HEK293 (cell line): ENCODE data around the gene HMX3.

Source experiments
- CTCF ChIA-PET: fragments of 350-600 bp; formaldehyde crosslinking; extraction: SDS; loops from one replicate; lab custom pipeline; 2021; ENCODE audit warnings: antibody characterized with exemption; lab: Yijun Ruan, JAX
- POLR2A ChIA-PET: fragments of 300-600 bp; formaldehyde crosslinking; extraction: SDS; loops from one replicate; lab custom pipeline; 2020; ENCODE audit warnings: antibody characterized with exemption, inconsistent platforms; lab: Yijun Ruan, JAX
- H3K27ac ChIP-seq: fragments of 200-500 bp; sonication (Bioruptor generic); 2 replicates; pipeline ENCODE4 v1.5.1; 2014; ENCODE audit warnings: low read depth, low read length, control low read depth, inconsistent platforms; ENCODE audit errors: extremely low read depth
- H3K36me3 ChIP-seq, 2 experiments: fragments of 200-500 bp in 1 of 2; sonication (Bioruptor generic) in 1 of 2; 1 replicate in 1 of 2; 2 replicates in 1 of 2; pipeline ENCODE4 v1.5.1; 2014 to 2017; ENCODE audit warnings: inconsistent platforms in 2 of 2, low read length in 2 of 2; ENCODE audit not compliant: control insufficient read depth in 2 of 2, insufficient read depth in 1 of 2
- H3K4me1 ChIP-seq: fragments of 200-500 bp; sonication (Bioruptor generic); 2 replicates; pipeline ENCODE4 v1.5.1; 2014; ENCODE audit warnings: mild to moderate bottlenecking, low read length, inconsistent platforms; ENCODE audit not compliant: control insufficient read depth, insufficient read depth
- H3K4me3 ChIP-seq: 2 replicates; pipeline ENCODE4 v1.5.1; 2011; ENCODE audit warnings: low read depth, mild to moderate bottlenecking, control low read depth, low read length, moderate library complexity
- H3K9me3 ChIP-seq: fragments of 200-500 bp; sonication (Bioruptor generic); 2 replicates; pipeline ENCODE4 v1.5.1; 2014; ENCODE audit warnings: low read depth, low read length, inconsistent platforms; ENCODE audit not compliant: control insufficient read depth, insufficient read depth
- BCL11B ChIP-seq: fragments of 450-650 bp; formaldehyde crosslinking; IDR thresholded peaks from 2 replicates; pipeline ENCODE4 v1.5.1; 2016; ENCODE audit warnings: low read depth, missing biosample characterization, missing genetic modification characterization
- OSR2 ChIP-seq: fragments of 450-650 bp; formaldehyde crosslinking; IDR thresholded peaks from 2 replicates; pipeline ENCODE4 v1.5.1; 2016; ENCODE audit warnings: missing biosample characterization, missing genetic modification characterization
- TRIM28 ChIP-seq: IDR thresholded peaks from 2 replicates; pipeline ENCODE4 v1.6.1; 2011; ENCODE audit warnings: low read length, control low read depth, borderline replicate concordance
- YY2 ChIP-seq: fragments of 450-650 bp; formaldehyde crosslinking; IDR thresholded peaks from 2 replicates; pipeline ENCODE4 v1.5.1; 2016; ENCODE audit warnings: missing biosample characterization, missing genetic modification characterization
- ZFP69B ChIP-seq: fragments of 450-650 bp; formaldehyde crosslinking; IDR thresholded peaks from 2 replicates; pipeline ENCODE4 v1.5.1; 2016; ENCODE audit warnings: missing biosample characterization, missing genetic modification characterization
- ZNF121 ChIP-seq: fragments of 450-650 bp; formaldehyde crosslinking; IDR thresholded peaks from 2 replicates; pipeline ENCODE4 v1.5.1; 2016; ENCODE audit warnings: missing biosample characterization, missing genetic modification characterization
- ZNF138 ChIP-seq: fragments of 450-650 bp; formaldehyde crosslinking; IDR thresholded peaks from 2 replicates; pipeline ENCODE4 v1.5.1; 2016; ENCODE audit warnings: missing biosample characterization, missing genetic modification characterization, borderline replicate concordance
- ZNF169 ChIP-seq: fragments of 450-650 bp; formaldehyde crosslinking; IDR thresholded peaks from 2 replicates; pipeline ENCODE4 v1.5.1; 2016; ENCODE audit warnings: missing biosample characterization, missing genetic modification characterization
- ZNF23 ChIP-seq: fragments of 450-650 bp; formaldehyde crosslinking; IDR thresholded peaks from 2 replicates; pipeline ENCODE4 v1.5.1; 2016; ENCODE audit warnings: missing biosample characterization, missing genetic modification characterization, borderline replicate concordance
- ZNF274 ChIP-seq, 2 experiments: fragments of 200-500 bp in 1 of 2; fragments of 450-650 bp in 1 of 2; sonication (Bioruptor generic) in 1 of 2; formaldehyde crosslinking in 1 of 2; IDR thresholded peaks; 2 replicates each; pipeline versions ENCODE4 v1.5.1 to v1.6.1; 2014 to 2016; ENCODE audit warnings: borderline replicate concordance in 1 of 2, inconsistent platforms in 1 of 2, low read length in 1 of 2, missing biosample characterization in 1 of 2, missing genetic modification characterization in 1 of 2
- ZNF311 ChIP-seq: fragments of 450-650 bp; formaldehyde crosslinking; IDR thresholded peaks from 2 replicates; pipeline ENCODE4 v1.5.1; 2017; ENCODE audit warnings: missing biosample characterization, missing genetic modification characterization, borderline replicate concordance
- ZNF394 ChIP-seq: fragments of 450-650 bp; formaldehyde crosslinking; IDR thresholded peaks from 2 replicates; pipeline ENCODE4 v1.5.1; 2016; ENCODE audit warnings: missing biosample characterization, missing genetic modification characterization, mild to moderate bottlenecking, moderate library complexity, borderline replicate concordance
- ZNF501 ChIP-seq: fragments of 450-650 bp; formaldehyde crosslinking; IDR thresholded peaks from 2 replicates; pipeline ENCODE4 v1.5.1; 2016; ENCODE audit warnings: missing biosample characterization, missing genetic modification characterization
- ZNF529 ChIP-seq: fragments of 450-650 bp; formaldehyde crosslinking; IDR thresholded peaks from 2 replicates; pipeline ENCODE4 v1.5.1; 2017; ENCODE audit warnings: missing genetic modification characterization, missing biosample characterization; ENCODE audit not compliant: insufficient replicate concordance
- ZNF544 ChIP-seq: fragments of 450-650 bp; formaldehyde crosslinking; IDR thresholded peaks from 2 replicates; pipeline ENCODE4 v1.5.0; 2017; ENCODE audit warnings: missing biosample characterization, missing genetic modification characterization
- ZNF561 ChIP-seq: fragments of 450-650 bp; IDR thresholded peaks from 2 replicates; pipeline ENCODE4 v1.5.1; 2018; ENCODE audit warnings: missing biosample characterization, missing genetic modification characterization, borderline replicate concordance
- ZNF596 ChIP-seq: fragments of 450-650 bp; IDR thresholded peaks from 2 replicates; pipeline ENCODE4 v1.5.0; 2018; ENCODE audit warnings: missing biosample characterization, mild to moderate bottlenecking, missing genetic modification characterization, moderate library complexity
- ZNF664 ChIP-seq: fragments of 450-650 bp; formaldehyde crosslinking; IDR thresholded peaks from 2 replicates; pipeline ENCODE4 v1.5.1; 2016; ENCODE audit warnings: missing biosample characterization, missing genetic modification characterization
- ZNF791 ChIP-seq: fragments of 450-650 bp; formaldehyde crosslinking; IDR thresholded peaks from 2 replicates; pipeline ENCODE4 v1.5.1; 2016; ENCODE audit warnings: missing biosample characterization, missing genetic modification characterization
- TF ChIP-seq, protein P1 (sequence below): fragments of 450-650 bp; formaldehyde crosslinking; IDR thresholded peaks from 2 replicates; pipeline ENCODE4 v1.5.1; 2016; ENCODE audit warnings: missing biosample characterization, missing genetic modification characterization
- TF ChIP-seq, protein P2 (sequence below): fragments of 450-650 bp; formaldehyde crosslinking; IDR thresholded peaks from 2 replicates; pipeline ENCODE4 v1.5.1; 2017; ENCODE audit warnings: missing biosample characterization, missing genetic modification characterization
- TF ChIP-seq, protein P3 (sequence below): fragments of 450-650 bp; formaldehyde crosslinking; IDR thresholded peaks from 2 replicates; pipeline ENCODE4 v1.5.1; 2016; ENCODE audit warnings: missing biosample characterization, missing genetic modification characterization
- TF ChIP-seq, protein P4 (sequence below): IDR thresholded peaks from 2 replicates; pipeline ENCODE4 v1.6.1; 2011; ENCODE audit warnings: mild to moderate bottlenecking, low read depth, low read length, borderline replicate concordance
- TF ChIP-seq, protein P5 (sequence below): fragments of 450-650 bp; formaldehyde crosslinking; IDR thresholded peaks from 2 replicates; pipeline ENCODE4 v1.5.1; 2016; ENCODE audit warnings: missing biosample characterization, missing genetic modification characterization

The HMX3 gene

DNA sequence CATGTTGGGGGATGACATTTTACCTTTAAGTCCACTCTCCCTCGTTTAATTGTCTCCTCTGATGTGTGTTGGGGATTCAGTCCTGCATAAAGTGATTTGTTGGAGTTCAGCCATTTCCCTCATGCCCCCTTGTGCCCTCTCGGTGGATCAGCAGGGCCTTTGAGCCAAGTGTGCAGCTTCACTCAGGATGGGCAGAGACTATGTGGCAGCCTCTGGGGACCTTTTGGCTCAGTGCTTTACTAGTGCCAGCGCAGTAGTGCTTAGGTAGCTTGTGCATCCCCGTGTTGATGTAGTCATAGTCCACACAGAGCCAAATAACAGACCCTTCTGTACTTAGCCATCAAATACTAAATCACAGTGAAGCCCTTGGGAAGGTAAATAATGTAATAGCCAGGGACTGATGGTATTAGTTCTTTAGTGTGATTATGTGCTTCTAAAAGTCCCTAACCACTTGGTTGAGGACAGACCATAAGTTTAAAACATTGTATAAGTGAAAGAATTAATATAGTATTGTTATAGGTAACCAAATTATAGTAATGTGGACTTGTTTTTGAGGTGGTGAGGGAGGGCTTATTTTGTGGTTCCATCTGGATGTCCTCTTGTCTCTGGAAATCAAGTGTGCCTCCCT is 29.8 kb downstream of the HMX3 start:
- Histone ChIP-seq H3K9me3 (no peaks in the 10 kb centered on the region), H3K4me1 (0 out of 2 replicates have a peak, but pooled peaks cover 2% of the 10 kb centered on the region), H3K4me3 (no peak overlapping the region), H3K36me3 (peaks cover 66 to 88% of the 10 kb centered on the region in 2 experiments), H3K27ac (no peak overlapping the region)
- ChIA-PET POLR2A (interaction anchor here (0.6 kb wide), 1 partner anchor 12 kb away, joined by 4 read pairs; the partner anchor contains the start of gene BUB3), CTCF (interaction anchor here (0.7 to 1.4 kb wide), 2 partner anchors 10 to 445 kb away, joined by 3 to 5 read pairs; no protein-coding TSS in a partner anchor)
- TF ChIP-seq ZNF529 (tag by site-specific recombination): no peak
- no peak for TF ChIP-seq ZNF501 (tag by site-specific recombination)
- TF ChIP-seq, protein P1, sequence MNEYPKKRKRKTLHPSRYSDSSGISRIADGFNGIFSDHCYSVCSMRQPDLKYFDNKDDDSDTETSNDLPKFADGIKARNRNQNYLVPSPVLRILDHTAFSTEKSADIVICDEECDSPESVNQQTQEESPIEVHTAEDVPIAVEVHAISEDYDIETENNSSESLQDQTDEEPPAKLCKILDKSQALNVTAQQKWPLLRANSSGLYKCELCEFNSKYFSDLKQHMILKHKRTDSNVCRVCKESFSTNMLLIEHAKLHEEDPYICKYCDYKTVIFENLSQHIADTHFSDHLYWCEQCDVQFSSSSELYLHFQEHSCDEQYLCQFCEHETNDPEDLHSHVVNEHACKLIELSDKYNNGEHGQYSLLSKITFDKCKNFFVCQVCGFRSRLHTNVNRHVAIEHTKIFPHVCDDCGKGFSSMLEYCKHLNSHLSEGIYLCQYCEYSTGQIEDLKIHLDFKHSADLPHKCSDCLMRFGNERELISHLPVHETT (tag by site-specific recombination): no peak
- TF ChIP-seq ZNF138 (tag by site-specific recombination): no peak
- no peak for TF ChIP-seq ZNF169 (tag by site-specific recombination)
- TF ChIP-seq ZNF596 (tag by site-specific recombination): no peak
- TF ChIP-seq, protein P2, sequence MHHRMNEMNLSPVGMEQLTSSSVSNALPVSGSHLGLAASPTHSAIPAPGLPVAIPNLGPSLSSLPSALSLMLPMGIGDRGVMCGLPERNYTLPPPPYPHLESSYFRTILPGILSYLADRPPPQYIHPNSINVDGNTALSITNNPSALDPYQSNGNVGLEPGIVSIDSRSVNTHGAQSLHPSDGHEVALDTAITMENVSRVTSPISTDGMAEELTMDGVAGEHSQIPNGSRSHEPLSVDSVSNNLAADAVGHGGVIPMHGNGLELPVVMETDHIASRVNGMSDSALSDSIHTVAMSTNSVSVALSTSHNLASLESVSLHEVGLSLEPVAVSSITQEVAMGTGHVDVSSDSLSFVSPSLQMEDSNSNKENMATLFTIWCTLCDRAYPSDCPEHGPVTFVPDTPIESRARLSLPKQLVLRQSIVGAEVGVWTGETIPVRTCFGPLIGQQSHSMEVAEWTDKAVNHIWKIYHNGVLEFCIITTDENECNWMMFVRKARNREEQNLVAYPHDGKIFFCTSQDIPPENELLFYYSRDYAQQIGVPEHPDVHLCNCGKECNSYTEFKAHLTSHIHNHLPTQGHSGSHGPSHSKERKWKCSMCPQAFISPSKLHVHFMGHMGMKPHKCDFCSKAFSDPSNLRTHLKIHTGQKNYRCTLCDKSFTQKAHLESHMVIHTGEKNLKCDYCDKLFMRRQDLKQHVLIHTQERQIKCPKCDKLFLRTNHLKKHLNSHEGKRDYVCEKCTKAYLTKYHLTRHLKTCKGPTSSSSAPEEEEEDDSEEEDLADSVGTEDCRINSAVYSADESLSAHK (tag by site-specific recombination): no peak
- TF ChIP-seq ZNF544 (tag by site-specific recombination): no peak
- TF ChIP-seq ZNF791 (tag by site-specific recombination): no peak
- TF ChIP-seq, protein P3, sequence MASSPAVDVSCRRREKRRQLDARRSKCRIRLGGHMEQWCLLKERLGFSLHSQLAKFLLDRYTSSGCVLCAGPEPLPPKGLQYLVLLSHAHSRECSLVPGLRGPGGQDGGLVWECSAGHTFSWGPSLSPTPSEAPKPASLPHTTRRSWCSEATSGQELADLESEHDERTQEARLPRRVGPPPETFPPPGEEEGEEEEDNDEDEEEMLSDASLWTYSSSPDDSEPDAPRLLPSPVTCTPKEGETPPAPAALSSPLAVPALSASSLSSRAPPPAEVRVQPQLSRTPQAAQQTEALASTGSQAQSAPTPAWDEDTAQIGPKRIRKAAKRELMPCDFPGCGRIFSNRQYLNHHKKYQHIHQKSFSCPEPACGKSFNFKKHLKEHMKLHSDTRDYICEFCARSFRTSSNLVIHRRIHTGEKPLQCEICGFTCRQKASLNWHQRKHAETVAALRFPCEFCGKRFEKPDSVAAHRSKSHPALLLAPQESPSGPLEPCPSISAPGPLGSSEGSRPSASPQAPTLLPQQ (tag by site-specific recombination): no peak
- no peak for TF ChIP-seq TRIM28
- TF ChIP-seq ZFP69B (tag by site-specific recombination): no peak
- no peak for TF ChIP-seq ZNF664 (tag by site-specific recombination)
- TF ChIP-seq ZNF561 (tag by site-specific recombination): no peak
- TF ChIP-seq ZNF23 (tag by site-specific recombination): no peak
- TF ChIP-seq OSR2 (tag by site-specific recombination): no peak

DNA sequence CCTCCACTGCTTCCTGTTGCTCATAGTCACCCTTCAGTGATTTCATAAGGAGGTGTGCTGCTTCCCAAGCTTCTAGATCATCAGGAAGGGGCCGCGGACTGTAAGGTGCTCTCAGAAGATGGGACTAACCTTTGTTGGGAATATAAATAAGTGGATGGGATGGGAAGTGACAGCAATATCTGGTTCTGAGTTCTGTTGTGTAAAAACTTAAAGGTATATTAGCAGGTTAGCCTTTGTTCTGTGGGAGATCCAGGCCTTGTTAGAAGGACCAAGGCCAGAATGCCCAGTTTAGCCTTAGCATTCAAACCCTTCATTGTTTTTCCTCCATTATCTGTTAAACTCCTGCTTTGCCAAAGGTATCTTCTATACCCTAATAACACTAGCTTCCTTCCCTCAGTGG is 30.8 kb downstream of the HMX3 start:
- CTCF ChIA-PET: interaction anchor here (0.5 to 0.9 kb wide), 3 partner anchors 124 to 575 kb away, joined by 4 read pairs; no protein-coding TSS in a partner anchor
- no peak overlapping the region for H3K27ac ChIP-seq
- H3K9me3 ChIP-seq: no peaks in the 10 kb centered on the region
- POLR2A ChIA-PET: interaction anchor here (0.5 kb wide), 1 partner anchor 45 kb away, joined by 3 read pairs; no protein-coding TSS in a partner anchor
- H3K4me3 ChIP-seq: no peak overlapping the region
- peaks cover 55 to 84% of the 10 kb centered on the region in 2 experiments for H3K36me3 ChIP-seq
- H3K4me1 ChIP-seq: 0 out of 2 replicates have a peak, but pooled peaks cover 2% of the 10 kb centered on the region
- no peak for TF ChIP-seq ZNF394 (tag by site-specific recombination)
- TF ChIP-seq ZNF596 (tag by site-specific recombination): no peak
- TF ChIP-seq, protein P4, sequence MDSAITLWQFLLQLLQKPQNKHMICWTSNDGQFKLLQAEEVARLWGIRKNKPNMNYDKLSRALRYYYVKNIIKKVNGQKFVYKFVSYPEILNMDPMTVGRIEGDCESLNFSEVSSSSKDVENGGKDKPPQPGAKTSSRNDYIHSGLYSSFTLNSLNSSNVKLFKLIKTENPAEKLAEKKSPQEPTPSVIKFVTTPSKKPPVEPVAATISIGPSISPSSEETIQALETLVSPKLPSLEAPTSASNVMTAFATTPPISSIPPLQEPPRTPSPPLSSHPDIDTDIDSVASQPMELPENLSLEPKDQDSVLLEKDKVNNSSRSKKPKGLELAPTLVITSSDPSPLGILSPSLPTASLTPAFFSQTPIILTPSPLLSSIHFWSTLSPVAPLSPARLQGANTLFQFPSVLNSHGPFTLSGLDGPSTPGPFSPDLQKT: no peak
- TF ChIP-seq ZNF121: no peak
- no peak for TF ChIP-seq ZNF311
- no peak for TF ChIP-seq BCL11B (tag by site-specific recombination)
- no peak for TF ChIP-seq YY2
- TF ChIP-seq, protein P5, sequence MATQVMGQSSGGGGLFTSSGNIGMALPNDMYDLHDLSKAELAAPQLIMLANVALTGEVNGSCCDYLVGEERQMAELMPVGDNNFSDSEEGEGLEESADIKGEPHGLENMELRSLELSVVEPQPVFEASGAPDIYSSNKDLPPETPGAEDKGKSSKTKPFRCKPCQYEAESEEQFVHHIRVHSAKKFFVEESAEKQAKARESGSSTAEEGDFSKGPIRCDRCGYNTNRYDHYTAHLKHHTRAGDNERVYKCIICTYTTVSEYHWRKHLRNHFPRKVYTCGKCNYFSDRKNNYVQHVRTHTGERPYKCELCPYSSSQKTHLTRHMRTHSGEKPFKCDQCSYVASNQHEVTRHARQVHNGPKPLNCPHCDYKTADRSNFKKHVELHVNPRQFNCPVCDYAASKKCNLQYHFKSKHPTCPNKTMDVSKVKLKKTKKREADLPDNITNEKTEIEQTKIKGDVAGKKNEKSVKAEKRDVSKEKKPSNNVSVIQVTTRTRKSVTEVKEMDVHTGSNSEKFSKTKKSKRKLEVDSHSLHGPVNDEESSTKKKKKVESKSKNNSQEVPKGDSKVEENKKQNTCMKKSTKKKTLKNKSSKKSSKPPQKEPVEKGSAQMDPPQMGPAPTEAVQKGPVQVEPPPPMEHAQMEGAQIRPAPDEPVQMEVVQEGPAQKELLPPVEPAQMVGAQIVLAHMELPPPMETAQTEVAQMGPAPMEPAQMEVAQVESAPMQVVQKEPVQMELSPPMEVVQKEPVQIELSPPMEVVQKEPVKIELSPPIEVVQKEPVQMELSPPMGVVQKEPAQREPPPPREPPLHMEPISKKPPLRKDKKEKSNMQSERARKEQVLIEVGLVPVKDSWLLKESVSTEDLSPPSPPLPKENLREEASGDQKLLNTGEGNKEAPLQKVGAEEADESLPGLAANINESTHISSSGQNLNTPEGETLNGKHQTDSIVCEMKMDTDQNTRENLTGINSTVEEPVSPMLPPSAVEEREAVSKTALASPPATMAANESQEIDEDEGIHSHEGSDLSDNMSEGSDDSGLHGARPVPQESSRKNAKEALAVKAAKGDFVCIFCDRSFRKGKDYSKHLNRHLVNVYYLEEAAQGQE (tag by site-specific recombination): no peak
- no peak for TF ChIP-seq ZNF274 (IDR thresholded peaks at IDR 0.05; ENCODE audit: low read length)
- TF ChIP-seq ZNF274 (tag by site-specific recombination; IDR thresholded peaks at IDR 0.05; ENCODE audit: borderline replicate concordance): no peak
